SK-N-SH (cell line): ENCODE results near the gene FRMD1.

ENCODE experiments used
- CTCF ChIP-seq: fragments of 200-600 bp; sonication (generic); IDR thresholded peaks from 2 replicates; pipeline ENCODE4 v1.6.1; 2017; ENCODE audit warnings: antibody characterized with exemption, mild to moderate bottlenecking, moderate library complexity
- ELF1 ChIP-seq: IDR thresholded peaks from 2 replicates; pipeline ENCODE4 v1.4.0; 2012
- FOXJ3 ChIP-seq: sonication (generic); formaldehyde crosslinking; IDR thresholded peaks from 2 replicates; pipeline ENCODE4 v1.5.1; 2020; ENCODE audit warnings: mild to moderate bottlenecking, missing genetic modification reagents
- FOXM1 ChIP-seq: IDR thresholded peaks from 2 replicates; pipeline ENCODE4 v1.4.0; 2012; ENCODE audit warnings: low read depth, mild to moderate bottlenecking
- GABPA ChIP-seq: IDR thresholded peaks from 2 replicates; pipeline ENCODE4 v1.4.0; 2012; ENCODE audit warnings: low read depth, mild to moderate bottlenecking
- GATA2 ChIP-seq: sonication (generic); formaldehyde crosslinking; IDR thresholded peaks from 2 replicates; pipeline ENCODE4 v1.5.0; 2020; ENCODE audit warnings: mild to moderate bottlenecking, missing genetic modification reagents
- JUND ChIP-seq: IDR thresholded peaks from 2 replicates; pipeline ENCODE4 v1.4.0; 2012
- MEF2A ChIP-seq: IDR thresholded peaks from 2 replicates; pipeline ENCODE4 v1.4.0; 2012; ENCODE audit warnings: low read depth, borderline replicate concordance
- POLR2AphosphoS5 ChIP-seq: IDR thresholded peaks from 2 replicates; pipeline ENCODE4 v1.6.1; 2012; ENCODE audit warnings: low read depth, low read length
- REST ChIP-seq: IDR thresholded peaks from 2 replicates; pipeline ENCODE4 v1.6.1; 2012; ENCODE audit warnings: mild to moderate bottlenecking, low read depth, low read length, moderate library complexity
- RFX5 ChIP-seq: IDR thresholded peaks from 2 replicates; pipeline ENCODE4 v1.6.1; 2012; ENCODE audit warnings: mild to moderate bottlenecking, improper control_type of control experiment, low read length
- TEAD4 ChIP-seq: IDR thresholded peaks from 2 replicates; pipeline ENCODE4 v1.4.0; 2012; ENCODE audit warnings: mild to moderate bottlenecking, borderline replicate concordance; ENCODE audit not compliant: insufficient read depth
- TF ChIP-seq, protein P1 (sequence below): IDR thresholded peaks from 2 replicates; pipeline ENCODE4; 2012
- TF ChIP-seq, protein P2 (sequence below): IDR thresholded peaks from 2 replicates; pipeline ENCODE4 v1.4.0; 2012; ENCODE audit warnings: low read depth

- no peak for TF ChIP-seq REST
- TF ChIP-seq RFX5 = no peak
- TF ChIP-seq JUND = no peak
- no peak for TF ChIP-seq GATA2 (CRISPR knock-in tag)
- no peak for TF ChIP-seq FOXJ3 (CRISPR knock-in tag)
- TF ChIP-seq CTCF = no peak
- no peak for TF ChIP-seq MEF2A
- no peak for TF ChIP-seq GABPA
- TF ChIP-seq TEAD4 = no peak
- TF ChIP-seq POLR2AphosphoS5 = no peak
- TF ChIP-seq ELF1 = no peak
- TF ChIP-seq, protein P1, sequence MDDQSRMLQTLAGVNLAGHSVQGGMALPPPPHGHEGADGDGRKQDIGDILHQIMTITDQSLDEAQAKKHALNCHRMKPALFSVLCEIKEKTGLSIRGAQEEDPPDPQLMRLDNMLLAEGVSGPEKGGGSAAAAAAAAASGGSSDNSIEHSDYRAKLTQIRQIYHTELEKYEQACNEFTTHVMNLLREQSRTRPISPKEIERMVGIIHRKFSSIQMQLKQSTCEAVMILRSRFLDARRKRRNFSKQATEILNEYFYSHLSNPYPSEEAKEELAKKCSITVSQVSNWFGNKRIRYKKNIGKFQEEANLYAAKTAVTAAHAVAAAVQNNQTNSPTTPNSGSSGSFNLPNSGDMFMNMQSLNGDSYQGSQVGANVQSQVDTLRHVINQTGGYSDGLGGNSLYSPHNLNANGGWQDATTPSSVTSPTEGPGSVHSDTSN = no peak
- no peak for TF ChIP-seq FOXM1
- TF ChIP-seq, protein P2, sequence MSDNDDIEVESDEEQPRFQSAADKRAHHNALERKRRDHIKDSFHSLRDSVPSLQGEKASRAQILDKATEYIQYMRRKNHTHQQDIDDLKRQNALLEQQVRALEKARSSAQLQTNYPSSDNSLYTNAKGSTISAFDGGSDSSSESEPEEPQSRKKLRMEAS = no peak
Measured at GRCh38 chr6:168048724-168049025, 30.3 kb downstream of the FRMD1 start.
